ENCODE measurements around the gene OR14I1.

The OR14I1 gene

DNA sequence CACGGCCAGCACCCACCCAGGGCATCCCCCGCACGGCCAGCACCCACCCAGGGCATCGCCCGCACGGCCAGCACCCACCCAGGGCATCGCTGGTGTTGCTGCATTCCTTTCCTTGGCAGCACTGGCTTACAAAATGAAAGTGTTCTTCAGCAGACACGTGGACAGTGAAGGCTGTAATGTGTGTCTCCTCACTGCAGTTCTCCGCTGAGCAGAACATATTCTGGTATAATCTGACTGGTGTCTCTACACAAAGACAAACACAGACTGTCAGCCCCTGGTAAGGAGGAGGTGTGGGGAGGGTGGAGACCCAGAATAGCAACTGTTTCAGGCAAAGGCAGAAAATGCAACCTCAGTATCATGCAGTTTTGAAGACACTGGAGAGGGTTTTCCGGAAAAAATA is 45.6 kb upstream of the OR14I1 start:
- H3K9ac ChIP-seq (ENCODE audit: low read depth, low read length, poor library complexity) = no peak overlapping the region
- no peak overlapping the region for H3K4me2 ChIP-seq (ENCODE audit: insufficient read depth, low read length, poor library complexity, severe bottlenecking)
- H4K91ac ChIP-seq (ENCODE audit: low read depth, low read length, poor library complexity) = no peak overlapping the region
- no peak overlapping the region for H2BK12ac ChIP-seq (ENCODE audit: low read length)
- no peak overlapping the region for H3K23ac ChIP-seq (ENCODE audit: low read depth, low read length, poor library complexity)
- peaks cover 3% of the 10 kb centered on the region for H3K79me1 ChIP-seq (ENCODE audit: low read depth, low read length)
- no peaks in the 10 kb centered on the region for H3K36me3 ChIP-seq (replicated peaks in 1 of 2; ENCODE audit: control insufficient read depth in 2 of 2, insufficient read depth in 2 of 2, low read length in 2 of 2)
- H3K4ac ChIP-seq (ENCODE audit: low read length) = no peak overlapping the region
- H4K8ac ChIP-seq (ENCODE audit: low read depth, low read length) = no peak overlapping the region
- H2AK5ac ChIP-seq (ENCODE audit: low read depth, low read length) = no peak overlapping the region
- H3K4me1 ChIP-seq (ENCODE audit: control insufficient read depth in 2 of 2, insufficient read depth in 1 of 2, low read depth in 1 of 2, low read length in 2 of 2) = no peaks in the 10 kb centered on the region
- H3K14ac ChIP-seq (ENCODE audit: low read length) = no peak overlapping the region
- no peak overlapping the region for H3K27ac ChIP-seq (replicated peaks; ENCODE audit: low read length)
- H3K9me3 ChIP-seq (replicated peaks in 1 of 2; ENCODE audit: control insufficient read depth in 2 of 2, insufficient read depth in 1 of 2, low read depth in 1 of 2, low read length in 2 of 2) = peaks cover 2 to 45% of the 10 kb centered on the region in 2 donors
- H3K4me3 ChIP-seq (ENCODE audit: low read length in 2 of 2) = no peak overlapping the region
- no CpG with 5 or more reads among the region's 10 CpGs for WGBS, 2 donors (ENCODE audit: extremely low coverage in 2 of 2, insufficient read length in 2 of 2, insufficient replicate concordance in 1 of 2)
- no peak overlapping the region for H3K18ac ChIP-seq (ENCODE audit: low read length)
- H3K27me3 ChIP-seq (ENCODE audit: control insufficient read depth in 3 of 3, insufficient read depth in 3 of 3, low read depth in 1 of 3, low read length in 3 of 3) = peaks cover 0 to 3% (median 0%) of the 10 kb centered on the region in 3 experiments
- H2BK120ac ChIP-seq (ENCODE audit: low read depth, low read length) = no peak overlapping the region
- no peak overlapping the region for H2BK5ac ChIP-seq (ENCODE audit: low read length)
- DNase-seq (ENCODE audit: low spot score) = no peak
- H2BK15ac ChIP-seq (ENCODE audit: low read length) = no peak overlapping the region
- H2AFZ ChIP-seq (ENCODE audit: low read length) = no peak overlapping the region

DNA sequence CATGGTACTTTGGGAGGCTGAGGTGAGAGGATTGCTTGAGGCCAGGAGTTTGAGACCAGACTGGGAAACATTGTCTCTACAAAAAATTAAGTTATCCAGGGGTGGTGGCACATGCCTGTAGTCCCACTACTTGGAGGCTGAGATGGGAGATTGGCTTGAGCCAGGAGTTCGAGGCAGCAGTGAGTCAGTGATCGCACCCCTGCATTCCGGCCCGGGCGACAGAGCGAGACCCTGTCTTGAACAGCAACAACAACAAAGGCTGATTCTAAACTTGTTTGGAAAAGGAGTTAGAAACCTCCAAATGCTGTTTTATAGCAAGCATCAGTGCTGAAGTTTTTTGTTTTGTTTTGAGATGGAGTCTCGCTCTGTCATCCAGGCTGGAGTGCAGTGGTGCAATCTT is 38.3 kb upstream of the OR14I1 start:
- H2BK120ac ChIP-seq (ENCODE audit: low read depth, low read length) = no peak overlapping the region
- no peak overlapping the region for H2BK12ac ChIP-seq (ENCODE audit: low read length)
- H3K4me3 ChIP-seq (ENCODE audit: low read length in 2 of 2) = no peak overlapping the region
- no peak overlapping the region for H3K27ac ChIP-seq (replicated peaks; ENCODE audit: low read length)
- H4K91ac ChIP-seq (ENCODE audit: low read depth, low read length, poor library complexity) = no peak overlapping the region
- H3K14ac ChIP-seq (ENCODE audit: low read length) = no peak overlapping the region
- H2BK5ac ChIP-seq (ENCODE audit: low read length) = no peak overlapping the region
- no peak overlapping the region for H3K9ac ChIP-seq (ENCODE audit: low read depth, low read length, poor library complexity)
- H2BK15ac ChIP-seq (ENCODE audit: low read length) = no peak overlapping the region
- no peaks in the 10 kb centered on the region for H3K4me1 ChIP-seq (ENCODE audit: control insufficient read depth in 2 of 2, insufficient read depth in 1 of 2, low read depth in 1 of 2, low read length in 2 of 2)
- no CpG with 5 or more reads among the region's 7 CpGs for WGBS, 2 donors (ENCODE audit: extremely low coverage in 2 of 2, insufficient read length in 2 of 2, insufficient replicate concordance in 1 of 2)
- H2AK5ac ChIP-seq (ENCODE audit: low read depth, low read length) = no peak overlapping the region
- H3K4ac ChIP-seq (ENCODE audit: low read length) = no peak overlapping the region
- peaks cover 0 to 3% (median 0%) of the 10 kb centered on the region in 3 experiments for H3K27me3 ChIP-seq (ENCODE audit: control insufficient read depth in 3 of 3, insufficient read depth in 3 of 3, low read depth in 1 of 3, low read length in 3 of 3)
- H3K79me1 ChIP-seq (ENCODE audit: low read depth, low read length) = no peaks in the 10 kb centered on the region
- no peak overlapping the region for H2AFZ ChIP-seq (ENCODE audit: low read length)
- DNase-seq (ENCODE audit: low spot score) = no peak
- no peak overlapping the region for H3K4me2 ChIP-seq (ENCODE audit: insufficient read depth, low read length, poor library complexity, severe bottlenecking)
- H3K23ac ChIP-seq (ENCODE audit: low read depth, low read length, poor library complexity) = no peak overlapping the region
- H3K18ac ChIP-seq (ENCODE audit: low read length) = no peak overlapping the region
- peaks cover 0 to 40% of the 10 kb centered on the region in 2 donors for H3K9me3 ChIP-seq (replicated peaks in 1 of 2; ENCODE audit: control insufficient read depth in 2 of 2, insufficient read depth in 1 of 2, low read depth in 1 of 2, low read length in 2 of 2)
- H3K36me3 ChIP-seq (replicated peaks in 1 of 2; ENCODE audit: control insufficient read depth in 2 of 2, insufficient read depth in 2 of 2, low read length in 2 of 2) = no peaks in the 10 kb centered on the region
- H4K8ac ChIP-seq (ENCODE audit: low read depth, low read length) = no peak overlapping the region

DNA sequence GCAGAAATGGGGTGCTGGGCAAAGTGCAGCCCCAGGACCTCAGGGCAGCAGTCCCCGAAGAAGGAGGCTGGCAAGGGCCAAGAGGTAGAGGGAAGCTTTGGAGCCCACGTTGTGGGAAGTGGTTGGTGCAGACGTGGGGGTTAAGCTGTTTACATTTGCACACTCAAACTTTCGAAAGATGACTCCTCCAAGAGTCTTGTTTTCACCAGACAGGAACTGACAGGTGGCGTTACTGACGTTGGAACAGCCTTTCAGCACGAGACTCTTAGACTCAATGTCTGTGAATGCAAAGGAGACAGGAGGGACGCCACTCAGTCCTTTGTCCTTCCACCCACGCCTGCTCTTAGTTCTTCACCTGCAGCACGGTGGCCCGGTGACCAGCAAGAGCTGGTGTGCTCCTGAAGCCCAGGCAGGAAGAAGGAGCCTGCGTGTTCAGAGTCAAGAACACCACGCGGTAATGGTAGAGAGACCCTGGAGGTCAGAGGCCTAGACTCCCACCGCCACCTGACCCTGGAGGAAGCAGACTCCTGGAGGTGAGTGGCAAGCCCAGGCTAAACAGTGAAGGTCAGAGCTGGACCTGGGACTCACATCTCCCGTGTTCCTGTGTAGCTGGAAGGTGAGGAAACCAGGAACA is 37.1 kb upstream of the OR14I1 start:
- Histone ChIP-seq H3K14ac (ENCODE audit: low read length) (no peak overlapping the region), H2BK5ac (ENCODE audit: low read length) (no peak overlapping the region), H4K91ac (ENCODE audit: low read depth, low read length, poor library complexity) (no peak overlapping the region), H2AFZ (ENCODE audit: low read length) (no peak overlapping the region), H3K9me3 (replicated peaks in 1 of 2; ENCODE audit: control insufficient read depth in 2 of 2, insufficient read depth in 1 of 2, low read depth in 1 of 2, low read length in 2 of 2) (peaks cover 0 to 40% of the 10 kb centered on the region in 2 donors), H2BK15ac (ENCODE audit: low read length) (no peak overlapping the region), H3K4me2 (ENCODE audit: insufficient read depth, low read length, poor library complexity, severe bottlenecking) (no peak overlapping the region), H3K36me3 (replicated peaks in 1 of 2; ENCODE audit: control insufficient read depth in 2 of 2, insufficient read depth in 2 of 2, low read length in 2 of 2) (no peaks in the 10 kb centered on the region), H2AK5ac (ENCODE audit: low read depth, low read length) (no peak overlapping the region), H3K4me1 (ENCODE audit: control insufficient read depth in 2 of 2, insufficient read depth in 1 of 2, low read depth in 1 of 2, low read length in 2 of 2) (no peaks in the 10 kb centered on the region), H3K23ac (ENCODE audit: low read depth, low read length, poor library complexity) (no peak overlapping the region), H2BK12ac (ENCODE audit: low read length) (no peak overlapping the region), H3K18ac (ENCODE audit: low read length) (no peak overlapping the region), H3K4me3 (ENCODE audit: low read length in 2 of 2) (peak overlapping the region in 1 of 2 donors; percentile 24), H3K79me1 (ENCODE audit: low read depth, low read length) (no peaks in the 10 kb centered on the region), H3K9ac (ENCODE audit: low read depth, low read length, poor library complexity) (no peak overlapping the region), H3K27me3 (ENCODE audit: control insufficient read depth in 3 of 3, insufficient read depth in 3 of 3, low read depth in 1 of 3, low read length in 3 of 3) (peaks cover 0 to 3% (median 0%) of the 10 kb centered on the region in 3 experiments), H2BK120ac (ENCODE audit: low read depth, low read length) (no peak overlapping the region), H4K8ac (ENCODE audit: low read depth, low read length) (no peak overlapping the region), H3K27ac (replicated peaks; ENCODE audit: low read length) (no peak overlapping the region), H3K4ac (ENCODE audit: low read length) (no peak overlapping the region)
- no CpG with 5 or more reads among the region's 16 CpGs for WGBS, 2 donors (ENCODE audit: extremely low coverage in 2 of 2, insufficient read length in 2 of 2, insufficient replicate concordance in 1 of 2)
- DNase-seq (ENCODE audit: low spot score) = no peak

DNA sequence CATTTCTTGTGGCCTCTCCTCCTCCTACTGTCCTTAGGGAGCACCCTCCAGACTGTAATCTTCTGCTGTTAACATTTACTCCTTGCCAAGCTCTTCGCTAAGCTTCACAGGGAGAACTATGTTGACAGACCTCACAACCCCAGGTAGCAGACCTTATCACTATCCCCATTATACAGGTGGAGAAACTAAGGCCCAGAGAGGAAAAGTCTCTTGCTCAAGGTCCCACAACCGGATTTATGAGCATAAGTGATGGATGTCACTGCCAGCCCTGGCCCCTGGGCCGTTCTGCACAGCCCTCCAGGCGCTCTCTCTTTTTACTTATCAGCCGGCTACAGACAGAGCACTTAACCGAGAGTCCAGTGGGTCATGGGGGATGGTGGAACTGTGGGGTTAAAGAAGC is 34.9 kb upstream of the OR14I1 start:
- Histone ChIP-seq H3K27ac (replicated peaks; ENCODE audit: low read length) (no peak overlapping the region), H2BK12ac (ENCODE audit: low read length) (no peak overlapping the region), H4K91ac (ENCODE audit: low read depth, low read length, poor library complexity) (no peak overlapping the region), H3K4me3 (ENCODE audit: low read length in 2 of 2) (no peak overlapping the region), H3K18ac (ENCODE audit: low read length) (no peak overlapping the region), H3K4me2 (ENCODE audit: insufficient read depth, low read length, poor library complexity, severe bottlenecking) (no peak overlapping the region), H3K27me3 (ENCODE audit: control insufficient read depth in 3 of 3, insufficient read depth in 3 of 3, low read depth in 1 of 3, low read length in 3 of 3) (no peaks in the 10 kb centered on the region), H3K79me1 (ENCODE audit: low read depth, low read length) (no peaks in the 10 kb centered on the region), H3K9me3 (replicated peaks in 1 of 2; ENCODE audit: control insufficient read depth in 2 of 2, insufficient read depth in 1 of 2, low read depth in 1 of 2, low read length in 2 of 2) (peaks cover 0 to 46% of the 10 kb centered on the region in 2 donors), H3K23ac (ENCODE audit: low read depth, low read length, poor library complexity) (no peak overlapping the region), H3K4me1 (ENCODE audit: control insufficient read depth in 2 of 2, insufficient read depth in 1 of 2, low read depth in 1 of 2, low read length in 2 of 2) (no peaks in the 10 kb centered on the region), H2BK5ac (ENCODE audit: low read length) (no peak overlapping the region), H3K4ac (ENCODE audit: low read length) (no peak overlapping the region), H3K36me3 (replicated peaks in 1 of 2; ENCODE audit: control insufficient read depth in 2 of 2, insufficient read depth in 2 of 2, low read length in 2 of 2) (no peaks in the 10 kb centered on the region), H2AK5ac (ENCODE audit: low read depth, low read length) (no peak overlapping the region), H3K14ac (ENCODE audit: low read length) (no peak overlapping the region), H3K9ac (ENCODE audit: low read depth, low read length, poor library complexity) (no peak overlapping the region), H4K8ac (ENCODE audit: low read depth, low read length) (no peak overlapping the region), H2BK120ac (ENCODE audit: low read depth, low read length) (no peak overlapping the region), H2BK15ac (ENCODE audit: low read length) (no peak overlapping the region), H2AFZ (ENCODE audit: low read length) (no peak overlapping the region)
- DNase-seq (ENCODE audit: low spot score) = no peak
- WGBS, 2 donors (ENCODE audit: extremely low coverage in 2 of 2, insufficient read length in 2 of 2, insufficient replicate concordance in 1 of 2) = no CpG with 5 or more reads among the region's 6 CpGs
